HCT116 (cell line): Measurements from ENCODE around the gene GRK6.

ENCODE experiments used
- CTCF ChIP-seq, 3 experiments: fragments of 200-600 bp in 1 of 3; sonication (generic) in 1 of 3; IDR thresholded peaks in 2 of 3; conservative IDR thresholded peaks in 1 of 3; 2 replicates each; pipeline ENCODE4 v1.5.1; 2012 to 2017; ENCODE audit warnings: low read depth in 2 of 3, low read length in 2 of 3, antibody characterized with exemption in 1 of 3, borderline replicate concordance in 1 of 3, control low read depth in 1 of 3, mild to moderate bottlenecking in 1 of 3, mixed read lengths in 1 of 3, mixed run types in 1 of 3, moderate library complexity in 1 of 3; ENCODE audit not compliant: insufficient read depth in 1 of 3
- SRF ChIP-seq: IDR thresholded peaks from 2 replicates; pipeline ENCODE4 v1.6.1; 2012; ENCODE audit warnings: low read depth

- TF ChIP-seq CTCF (IDR thresholded peaks at IDR 0.05 in 2 of 3, conservative IDR thresholded peaks at IDR 0.05 in 1 of 3; ENCODE audit: borderline replicate concordance in 1 of 3, insufficient read depth in 1 of 3, low read depth in 2 of 3, low read length in 2 of 3) (no peak), SRF (no peak)
Measured at GRCh38 chr5:177434942-177435738, 8.7 kb downstream of the GRK6 start.
